ENCODE data around the gene IQSEC3.

The IQSEC3 gene

DNA sequence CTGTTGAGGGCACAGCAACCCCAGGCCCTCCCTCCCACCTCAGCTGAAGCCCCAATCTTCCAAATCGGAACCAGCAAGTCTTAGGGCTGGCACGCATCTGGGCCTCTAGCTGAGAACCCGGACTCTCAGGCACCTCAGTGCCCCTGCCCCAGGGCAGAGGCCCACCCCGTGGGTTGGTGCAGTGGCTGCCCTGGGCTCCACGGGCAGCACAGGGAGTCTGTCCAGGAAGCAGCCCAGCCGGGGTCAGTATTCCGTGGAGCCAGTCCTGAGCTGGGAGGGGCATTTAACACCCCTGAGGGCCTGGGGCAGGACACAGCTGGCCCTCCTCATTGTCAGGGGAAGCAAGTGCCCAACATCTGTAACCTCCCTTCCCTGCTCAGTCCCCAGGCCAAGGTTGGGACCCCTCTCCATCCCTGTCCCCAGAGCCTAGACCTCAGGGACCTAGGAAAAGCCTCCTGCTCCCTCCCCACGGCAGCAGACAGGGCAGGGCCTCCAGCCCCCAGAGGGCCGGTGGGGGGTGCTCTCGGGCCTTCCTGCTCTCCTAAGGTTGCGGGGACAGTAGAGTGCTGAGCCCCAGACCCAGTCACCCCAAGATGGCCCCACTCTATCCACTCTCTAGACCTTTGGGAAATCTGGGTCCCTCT is 110.9 kb downstream of the IQSEC3 start:
- no peak overlapping the region for H3K27ac ChIP-seq (ENCODE audit: insufficient read depth, low read depth, low read length, poor library complexity, severe bottlenecking)
- H3K4me1 ChIP-seq (ENCODE audit: control insufficient read depth, insufficient read depth, low read length), result peaks cover 11% of the 10 kb centered on the region
- no peaks in the 10 kb centered on the region for H3K27me3 ChIP-seq (ENCODE audit: control insufficient read depth, insufficient read depth, low read length, poor library complexity, severe bottlenecking)
- H3K36me3 ChIP-seq (ENCODE audit: control insufficient read depth, insufficient read depth, low read length), result no peaks in the 10 kb centered on the region
- H3K9me3 ChIP-seq (ENCODE audit: control insufficient read depth, low read length), result no peaks in the 10 kb centered on the region
- 78 to 85% methylated on average over 11 of the region's 11 CpGs for WGBS, 2 experiments
- H3K4me3 ChIP-seq (ENCODE audit: insufficient read depth, low read depth, low read length), result no peak overlapping the region

DNA sequence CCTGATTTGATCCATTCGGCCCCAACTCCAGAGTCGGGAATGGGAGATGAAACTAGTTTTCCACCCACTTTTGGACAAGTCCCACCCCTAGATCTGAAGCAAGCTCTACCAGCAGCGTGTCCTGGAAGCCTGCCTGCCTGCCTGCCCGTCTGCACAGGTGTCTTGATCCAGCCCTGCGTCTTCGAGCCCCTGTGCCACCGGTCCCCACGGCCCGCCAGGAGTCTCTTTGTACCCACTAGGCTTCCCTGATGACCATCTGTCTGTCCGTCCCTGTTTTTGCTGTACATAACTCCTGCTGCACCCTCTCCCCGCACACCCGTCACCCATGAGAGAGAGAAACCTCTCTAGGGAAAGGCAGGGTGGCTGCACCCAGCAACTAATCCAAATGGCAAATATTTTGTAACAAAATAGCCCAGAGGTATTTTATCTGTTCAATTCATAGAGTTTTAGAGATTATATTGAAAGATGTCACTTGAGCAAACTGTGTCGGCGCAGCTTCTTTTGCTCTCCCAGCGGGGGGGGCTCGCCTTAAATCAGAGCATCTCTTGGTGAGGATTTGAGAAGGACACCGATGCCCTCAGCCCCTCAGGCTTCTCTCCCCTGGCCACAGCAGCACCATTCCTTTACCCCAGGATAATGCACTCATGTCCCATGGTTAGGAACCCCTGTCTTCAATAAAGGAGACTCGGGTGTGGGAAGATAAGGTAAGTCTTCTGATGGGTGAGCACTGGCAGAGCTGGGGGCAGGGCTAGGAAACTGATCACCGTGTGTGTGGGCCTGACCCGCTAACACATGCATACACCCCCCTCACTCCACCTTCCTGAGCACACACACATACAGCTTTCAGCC is 111.6 kb downstream of the IQSEC3 start:
- H3K27ac ChIP-seq (ENCODE audit: insufficient read depth, low read depth, low read length, poor library complexity, severe bottlenecking), result no peak overlapping the region
- WGBS, 2 experiments, result 92 to 93% methylated on average over 19 to 20 of the region's 20 CpGs
- no peaks in the 10 kb centered on the region for H3K27me3 ChIP-seq (ENCODE audit: control insufficient read depth, insufficient read depth, low read length, poor library complexity, severe bottlenecking)
- peaks cover 4% of the 10 kb centered on the region for H3K4me1 ChIP-seq (ENCODE audit: control insufficient read depth, insufficient read depth, low read length)
- H3K36me3 ChIP-seq (ENCODE audit: control insufficient read depth, insufficient read depth, low read length), result no peaks in the 10 kb centered on the region
- H3K9me3 ChIP-seq (ENCODE audit: control insufficient read depth, low read length), result no peaks in the 10 kb centered on the region
- H3K4me3 ChIP-seq (ENCODE audit: insufficient read depth, low read depth, low read length), result no peak overlapping the region

DNA sequence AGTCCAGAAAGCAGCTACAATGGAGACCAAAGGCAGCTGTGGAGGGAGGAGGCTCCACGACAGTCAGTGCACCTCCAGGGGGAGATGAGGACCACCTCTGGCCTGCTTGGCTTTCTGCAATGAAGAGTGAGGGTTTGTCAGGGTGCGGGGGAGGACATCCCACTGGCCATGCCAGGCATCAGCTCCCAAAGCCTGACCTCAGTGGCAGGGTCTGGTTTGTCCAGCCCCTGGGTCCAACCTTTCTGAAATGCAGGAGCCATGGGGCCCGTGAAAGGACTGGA is 112.2 kb downstream of the IQSEC3 start:
- Histone ChIP-seq H3K27me3 (ENCODE audit: control insufficient read depth, insufficient read depth, low read length, poor library complexity, severe bottlenecking) (no peaks in the 10 kb centered on the region), H3K4me3 (ENCODE audit: insufficient read depth, low read depth, low read length) (no peak overlapping the region), H3K27ac (ENCODE audit: insufficient read depth, low read depth, low read length, poor library complexity, severe bottlenecking) (no peak overlapping the region), H3K36me3 (ENCODE audit: control insufficient read depth, insufficient read depth, low read length) (no peaks in the 10 kb centered on the region), H3K4me1 (ENCODE audit: control insufficient read depth, insufficient read depth, low read length) (no peaks in the 10 kb centered on the region), H3K9me3 (ENCODE audit: control insufficient read depth, low read length) (no peaks in the 10 kb centered on the region)
- WGBS, 2 experiments, result 70 to 74% methylated on average over 3 of the region's 3 CpGs

GRCh38 chr12:179131-179884 is 112.7 kb downstream of the IQSEC3 start:
- no peaks in the 10 kb centered on the region for H3K27me3 ChIP-seq (ENCODE audit: control insufficient read depth, insufficient read depth, low read length, poor library complexity, severe bottlenecking)
- H3K36me3 ChIP-seq (ENCODE audit: control insufficient read depth, insufficient read depth, low read length), result no peaks in the 10 kb centered on the region
- no peak overlapping the region for H3K4me3 ChIP-seq (ENCODE audit: insufficient read depth, low read depth, low read length)
- 81 to 83% methylated on average over 11 of the region's 11 CpGs for WGBS, 2 experiments
- H3K9me3 ChIP-seq (ENCODE audit: control insufficient read depth, low read length), result no peaks in the 10 kb centered on the region
- no peaks in the 10 kb centered on the region for H3K4me1 ChIP-seq (ENCODE audit: control insufficient read depth, insufficient read depth, low read length)
- no peak overlapping the region for H3K27ac ChIP-seq (ENCODE audit: insufficient read depth, low read depth, low read length, poor library complexity, severe bottlenecking)

GRCh38 chr12:179885-180284 is 113.3 kb downstream of the IQSEC3 start:
- no peaks in the 10 kb centered on the region for H3K4me1 ChIP-seq (ENCODE audit: control insufficient read depth, insufficient read depth, low read length)
- 86 to 91% methylated on average over 5 of the region's 5 CpGs for WGBS, 2 experiments
- no peaks in the 10 kb centered on the region for H3K9me3 ChIP-seq (ENCODE audit: control insufficient read depth, low read length)

GRCh38 chr12:180445-180844 is 113.9 kb downstream of the IQSEC3 start:
- no peaks in the 10 kb centered on the region for H3K4me1 ChIP-seq (ENCODE audit: control insufficient read depth, insufficient read depth, low read length)
- H3K9me3 ChIP-seq (ENCODE audit: control insufficient read depth, low read length), result no peaks in the 10 kb centered on the region
- no peaks in the 10 kb centered on the region for H3K27me3 ChIP-seq (ENCODE audit: control insufficient read depth, insufficient read depth, low read length, poor library complexity, severe bottlenecking)
- H3K27ac ChIP-seq (ENCODE audit: insufficient read depth, low read depth, low read length, poor library complexity, severe bottlenecking), result no peak overlapping the region
- WGBS, 2 experiments, result 81 to 88% methylated on average over 8 of the region's 8 CpGs
- H3K36me3 ChIP-seq (ENCODE audit: control insufficient read depth, insufficient read depth, low read length), result no peaks in the 10 kb centered on the region
- H3K4me3 ChIP-seq (ENCODE audit: insufficient read depth, low read depth, low read length), result no peak overlapping the region

More at GRCh38 chr12:179885-180284, 113.3 kb downstream of the IQSEC3 start:
- Histone ChIP-seq H3K27ac (ENCODE audit: insufficient read depth, low read depth, low read length, poor library complexity, severe bottlenecking) (no peak overlapping the region), H3K4me3 (ENCODE audit: insufficient read depth, low read depth, low read length) (no peak overlapping the region), H3K27me3 (ENCODE audit: control insufficient read depth, insufficient read depth, low read length, poor library complexity, severe bottlenecking) (no peaks in the 10 kb centered on the region), H3K36me3 (ENCODE audit: control insufficient read depth, insufficient read depth, low read length) (no peaks in the 10 kb centered on the region)

DNA sequence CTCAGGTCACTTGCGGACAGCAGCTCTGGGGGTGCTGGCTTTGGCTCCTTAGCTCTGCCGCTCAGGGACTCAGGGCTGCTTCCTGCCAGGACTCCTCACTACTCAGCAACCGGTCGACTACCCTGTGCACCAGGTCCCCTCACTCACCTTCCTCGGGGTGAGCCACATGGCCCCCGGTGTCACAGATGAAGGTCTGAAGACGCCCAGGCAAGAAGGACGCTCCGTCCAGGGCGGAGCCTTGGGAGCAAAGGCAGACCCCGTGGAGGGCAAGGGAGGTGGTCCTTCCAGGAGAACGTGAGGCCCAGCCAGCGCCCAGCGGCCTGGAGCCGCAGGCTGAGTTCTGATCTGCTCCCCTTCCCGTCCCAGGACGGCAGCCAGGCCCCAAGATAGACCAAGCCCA is 115.4 kb downstream of the IQSEC3 start:
- H3K27me3 ChIP-seq (ENCODE audit: control insufficient read depth, insufficient read depth, low read length, poor library complexity, severe bottlenecking), result no peaks in the 10 kb centered on the region
- no peak overlapping the region for H3K4me3 ChIP-seq (ENCODE audit: insufficient read depth, low read depth, low read length)
- 90 to 91% methylated on average over 17 of the region's 17 CpGs for WGBS, 2 experiments
- no peaks in the 10 kb centered on the region for H3K9me3 ChIP-seq (ENCODE audit: control insufficient read depth, low read length)
- H3K36me3 ChIP-seq (ENCODE audit: control insufficient read depth, insufficient read depth, low read length), result no peaks in the 10 kb centered on the region
- no peak overlapping the region for H3K27ac ChIP-seq (ENCODE audit: insufficient read depth, low read depth, low read length, poor library complexity, severe bottlenecking)
- no peaks in the 10 kb centered on the region for H3K4me1 ChIP-seq (ENCODE audit: control insufficient read depth, insufficient read depth, low read length)

- H3K4me1 ChIP-seq (ENCODE audit: control insufficient read depth, insufficient read depth, low read length), result no peaks in the 10 kb centered on the region
- H3K36me3 ChIP-seq (ENCODE audit: control insufficient read depth, insufficient read depth, low read length), result no peaks in the 10 kb centered on the region
Observed at GRCh38 chr12:182381-182892, 115.9 kb downstream of the IQSEC3 start.

DNA sequence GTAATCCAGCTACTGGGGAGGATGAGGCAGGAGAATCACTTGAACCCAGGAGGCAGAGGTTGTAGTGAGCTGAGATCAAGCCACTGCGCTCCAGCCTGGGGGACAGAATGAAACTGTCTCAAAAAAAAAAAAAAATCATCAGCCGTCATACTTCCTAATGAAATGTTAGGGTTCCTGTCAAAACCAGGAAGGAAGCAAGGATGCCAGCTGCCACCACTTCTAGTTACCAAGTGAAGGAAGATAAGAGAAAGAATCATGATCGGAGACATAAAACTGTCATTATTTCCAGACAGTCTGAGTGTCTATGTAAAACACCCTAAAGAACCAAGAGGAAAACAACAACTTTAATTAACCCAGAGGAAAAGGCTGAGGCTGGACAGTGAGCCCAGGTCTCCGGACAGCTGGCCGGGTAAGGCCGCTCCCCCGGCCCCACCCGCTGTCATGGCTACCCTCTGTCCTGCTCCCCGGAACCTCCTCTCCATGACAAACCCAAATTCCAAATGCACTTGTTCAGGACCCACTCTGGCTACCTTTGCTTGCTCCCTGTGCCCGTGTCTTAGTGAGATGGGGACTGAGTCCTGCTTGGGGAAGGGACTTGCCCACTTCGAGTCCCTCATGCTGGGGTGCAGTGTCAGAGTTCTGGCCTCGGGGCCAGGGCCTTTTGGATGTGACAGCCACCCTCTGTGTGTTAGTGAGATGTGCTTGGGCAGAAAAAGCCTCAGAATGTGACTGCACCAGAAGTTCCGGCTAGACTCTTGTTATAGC is 118.4 kb downstream of the IQSEC3 start:
- H3K36me3 ChIP-seq (ENCODE audit: control insufficient read depth, insufficient read depth, low read length), result no peaks in the 10 kb centered on the region
- H3K27ac ChIP-seq (ENCODE audit: insufficient read depth, low read depth, low read length, poor library complexity, severe bottlenecking), result no peak overlapping the region
- peaks cover 26% of the 10 kb centered on the region for H3K27me3 ChIP-seq (ENCODE audit: control insufficient read depth, insufficient read depth, low read length, poor library complexity, severe bottlenecking)
- H3K4me3 ChIP-seq (ENCODE audit: insufficient read depth, low read depth, low read length), result no peak overlapping the region
- no peaks in the 10 kb centered on the region for H3K9me3 ChIP-seq (ENCODE audit: control insufficient read depth, low read length)
- WGBS, 2 experiments, result 86 to 87% methylated on average over 13 of the region's 13 CpGs
- H3K4me1 ChIP-seq (ENCODE audit: control insufficient read depth, insufficient read depth, low read length), result no peaks in the 10 kb centered on the region

More at GRCh38 chr12:182381-182892, 115.9 kb downstream of the IQSEC3 start:
- no peak overlapping the region for H3K27ac ChIP-seq (ENCODE audit: insufficient read depth, low read depth, low read length, poor library complexity, severe bottlenecking)
- 72% methylated on average over 10 of the region's 10 CpGs for WGBS, 2 experiments
- no peak overlapping the region for H3K4me3 ChIP-seq (ENCODE audit: insufficient read depth, low read depth, low read length)
- H3K9me3 ChIP-seq (ENCODE audit: control insufficient read depth, low read length), result no peaks in the 10 kb centered on the region
- H3K27me3 ChIP-seq (ENCODE audit: control insufficient read depth, insufficient read depth, low read length, poor library complexity, severe bottlenecking), result peaks cover 4% of the 10 kb centered on the region

All from ectodermal cell (in vitro differentiated cells).